Epithelial cell of umbilical artery (primary cell): Measurements from ENCODE around the gene EPM2AIP1. TPM values are rescaled to one million over a fixed set of nuclear protein-coding genes. Genes with fewer than 3 reads are reported as not detected.

Experiments
- total RNA-seq: library from RNA; depleted of rRNA; stranded (reverse); fragments of >200 nt; gene quantifications from 2 replicates; pipeline ENCODE4 v1.2.3, GENCODE V29; 2014

Gene EPM2AIP1
- total RNA-seq = 9.6 and 11.4 TPM in 2 replicates

GRCh38 chr3:36992806-36993325 lies at the start of gene EPM2AIP1:
TSS of gene EPM2AIP1 (minus strand) at chr3:36993131. CDS start at chr3:36993077, 54 bp downstream.

GRCh38 chr3:36993326-36994283 lies 674 bp upstream of the EPM2AIP1 start, which contains the start of gene MLH1:
TSS of gene MLH1 (plus strand) at chr3:36993518. CDS start at chr3:36993548, 30 bp downstream.

GRCh38 chr3:36944641-36945270 lies 48.2 kb downstream of the EPM2AIP1 start, which contains the start of gene TRANK1:
TSS of gene TRANK1 (minus strand) at chr3:36945054. CDS start at chr3:36944809, 245 bp downstream.

Other genes starting within 250 kb of the EPM2AIP1 start
- gene DCLK3, start 228.6 kb downstream of the EPM2AIP1 start, total RNA-seq = not detected in 2 replicates
- 2.9 and 11.9 TPM in 2 replicates for gene TRANK1, start 48.1 kb downstream of the EPM2AIP1 start, total RNA-seq
- 33.5 and 34.0 TPM in 2 replicates for gene MLH1, start 387 bp upstream of the EPM2AIP1 start, total RNA-seq
- 42.6 and 60.8 TPM in 2 replicates for gene LRRFIP2, start 181.5 kb upstream of the EPM2AIP1 start, total RNA-seq